B cell (primary cell): ENCODE results near the gene TRIP13. TPM values are rescaled to one million over a fixed set of nuclear protein-coding genes. Genes with fewer than 3 reads are reported as not detected.

ENCODE experiments used
- ATAC-seq: fragments of 200-7000 bp; cut with Tn5 transposase; one replicate; pipeline ENCODE4 v1.10.0; 2021; ENCODE audit warnings: low read depth, mild to moderate bottlenecking, moderate number of reproducible peaks, moderate library complexity
- CTCF ChIA-PET: fragments of 350-600 bp; sonication (Branson Sonifier 250); formaldehyde crosslinking; loops from one replicate; lab custom pipeline; 2021; ENCODE audit warnings: antibody characterized with exemption, inconsistent platforms; lab: Charles Lee
- POLR2A ChIA-PET: fragments of 350-600 bp; sonication (Branson Sonifier 250); formaldehyde crosslinking; loops from one replicate; lab custom pipeline; 2021; ENCODE audit warnings: antibody characterized with exemption; lab: Charles Lee
- DNase-seq: peaks from one replicate; pipeline ENCODE4 v3.0.0; 2013
- H2AFZ ChIP-seq: 2 replicates; pipeline ENCODE4 v1.6.1; 2012; ENCODE audit warnings: mild to moderate bottlenecking, low read depth, low read length; ENCODE audit not compliant: insufficient read depth, poor library complexity, severe bottlenecking
- H3K27ac ChIP-seq, 2 donors: 1 replicate in 1 of 2; 2 replicates in 1 of 2; pipeline ENCODE4 v1.5.1; 2012 to 2013; ENCODE audit warnings: low read length in 2 of 2, mild to moderate bottlenecking in 2 of 2, moderate library complexity in 1 of 2
- H3K27me3 ChIP-seq, 4 experiments: fragments of 200-600 bp in 1 of 4; sonication (generic) in 1 of 4; replicated peaks in 1 of 4; 1 replicate in 2 of 4; 2 replicates in 2 of 4; pipeline versions ENCODE4 v1.6.1 to v1.7.0; 2013 to 2016; ENCODE audit warnings: low read length in 3 of 4, mild to moderate bottlenecking in 2 of 4, mixed read lengths in 1 of 4, moderate library complexity in 1 of 4; ENCODE audit not compliant: insufficient read depth in 4 of 4, control insufficient read depth in 3 of 4; ENCODE audit errors: control extremely low read depth in 1 of 4
- H3K36me3 ChIP-seq, 2 experiments: replicated peaks in 1 of 2; 1 replicate in 1 of 2; 2 replicates in 1 of 2; pipeline versions ENCODE4 v1.6.1 to v1.7.1; 2013; ENCODE audit warnings: low read length in 1 of 2; ENCODE audit not compliant: insufficient read depth in 2 of 2, control insufficient read depth in 1 of 2; ENCODE audit errors: control extremely low read depth in 1 of 2, extremely low read depth in 1 of 2
- H3K4me1 ChIP-seq, 2 donors: fragments of 200-600 bp in 1 of 2; sonication (generic) in 1 of 2; 1 replicate in 1 of 2; 2 replicates in 1 of 2; pipeline versions ENCODE4 v1.5.1 to v1.6.1; 2013 to 2017; ENCODE audit warnings: low read length in 2 of 2; ENCODE audit not compliant: control insufficient read depth in 2 of 2, insufficient read depth in 2 of 2
- H3K4me2 ChIP-seq: replicated peaks from 2 replicates; pipeline ENCODE3; 2012; ENCODE audit warnings: mild to moderate bottlenecking, low read depth, low read length; ENCODE audit not compliant: poor library complexity, severe bottlenecking
- H3K4me3 ChIP-seq, 5 experiments: fragments of 200-600 bp in 1 of 5; sonication (generic) in 1 of 5; 1 replicate in 3 of 5; 2 replicates in 2 of 5; pipeline versions ENCODE4 v1.5.1 to v1.7.0; 2011 to 2016; ENCODE audit warnings: low read length in 4 of 5, mild to moderate bottlenecking in 4 of 5, low read depth in 2 of 5, control low read depth in 1 of 5, moderate library complexity in 1 of 5; ENCODE audit not compliant: insufficient read depth in 1 of 5; ENCODE audit errors: control extremely low read depth in 1 of 5, extremely low read depth in 1 of 5
- H3K79me2 ChIP-seq: fragments of 200-600 bp; sonication (generic); one replicate; pipeline ENCODE4 v1.6.0; 2016; ENCODE audit warnings: low read length; ENCODE audit not compliant: control insufficient read depth, insufficient read depth
- H3K9ac ChIP-seq: fragments of 200-600 bp; sonication (generic); 2 replicates; pipeline ENCODE4 v1.6.1; 2017; ENCODE audit warnings: mild to moderate bottlenecking, low read length, moderate library complexity
- H3K9me3 ChIP-seq, 3 donors: one replicate each; pipeline versions ENCODE4 v1.6.1 to v1.7.1; 2013; ENCODE audit warnings: low read length in 2 of 3; ENCODE audit not compliant: control insufficient read depth in 2 of 3, insufficient read depth in 1 of 3; ENCODE audit errors: control extremely low read depth in 1 of 3
- H4K20me1 ChIP-seq: 2 replicates; pipeline ENCODE4 v1.6.0; 2012; ENCODE audit warnings: mild to moderate bottlenecking, low read length; ENCODE audit not compliant: insufficient read depth, control insufficient read depth, poor library complexity, severe bottlenecking
- H3K27ac Mint-ChIP-seq: one replicate; pipeline ENCODE4 v1.8.0; 2021; ENCODE audit warnings: mixed read lengths
- H3K27me3 Mint-ChIP-seq: one replicate; pipeline ENCODE4 v1.8.0; 2021; ENCODE audit warnings: mixed read lengths
- H3K4me1 Mint-ChIP-seq: one replicate; pipeline ENCODE4 v1.8.0; 2021; ENCODE audit warnings: mixed read lengths
- H3K4me3 Mint-ChIP-seq: one replicate; pipeline ENCODE4 v1.8.0; 2021; ENCODE audit warnings: mixed read lengths
- H3K9me3 Mint-ChIP-seq: one replicate; pipeline ENCODE4 v1.8.0; 2022; ENCODE audit warnings: mixed read lengths; ENCODE audit not compliant: insufficient read depth
- EZH2 ChIP-seq: IDR thresholded peaks from 2 replicates; pipeline ENCODE4 v1.6.1; 2012; ENCODE audit warnings: borderline replicate concordance, low read depth, mild to moderate bottlenecking, moderate library complexity, low read length; ENCODE audit not compliant: insufficient read depth, poor library complexity, severe bottlenecking
- WGBS: methylation state at CpG from one replicate; pipeline ENCODE4 v1.1.5; 2013; ENCODE audit warnings: missing lambda C conversion rate; ENCODE audit not compliant: insufficient coverage; 5-methylcytosine and 5-hydroxymethylcytosine counted together
- intact Hi-C: fragments of 100-400 bp; cut with micrococcal nuclease; formaldehyde crosslinking; loops from one replicate; pipeline ENCODE4 v1.10.0; 2022
- polyA plus RNA-seq: library from polyadenylated mRNA; depleted of rRNA; stranded (reverse); fragments of >200 nt; gene quantifications from 2 replicates; pipeline ENCODE4 v1.2.3, GENCODE V29; 2012
- total RNA-seq, 2 donors: library from RNA; stranded (reverse); fragments of 120-200 nt in 1 of 2; gene quantifications; 1 replicate in 1 of 2; 2 replicates in 1 of 2; pipeline versions ENCODE4 v1.2.3 to v1.2.4, GENCODE V29; 2013 to 2022
- TF ChIP-seq, protein P1 (sequence below): fragments of 200-600 bp; IDR thresholded peaks from one replicate; pipeline ENCODE4 v1.8.0; 2022; ENCODE audit warnings: antibody characterized with exemption, mild to moderate bottlenecking

Gene TRIP13
- total and polyA plus RNA-seq, 2 donors (not counting 1 experiment from before 2014, with no cell fraction given) = 0.63 to 1.1 TPM

DNA sequence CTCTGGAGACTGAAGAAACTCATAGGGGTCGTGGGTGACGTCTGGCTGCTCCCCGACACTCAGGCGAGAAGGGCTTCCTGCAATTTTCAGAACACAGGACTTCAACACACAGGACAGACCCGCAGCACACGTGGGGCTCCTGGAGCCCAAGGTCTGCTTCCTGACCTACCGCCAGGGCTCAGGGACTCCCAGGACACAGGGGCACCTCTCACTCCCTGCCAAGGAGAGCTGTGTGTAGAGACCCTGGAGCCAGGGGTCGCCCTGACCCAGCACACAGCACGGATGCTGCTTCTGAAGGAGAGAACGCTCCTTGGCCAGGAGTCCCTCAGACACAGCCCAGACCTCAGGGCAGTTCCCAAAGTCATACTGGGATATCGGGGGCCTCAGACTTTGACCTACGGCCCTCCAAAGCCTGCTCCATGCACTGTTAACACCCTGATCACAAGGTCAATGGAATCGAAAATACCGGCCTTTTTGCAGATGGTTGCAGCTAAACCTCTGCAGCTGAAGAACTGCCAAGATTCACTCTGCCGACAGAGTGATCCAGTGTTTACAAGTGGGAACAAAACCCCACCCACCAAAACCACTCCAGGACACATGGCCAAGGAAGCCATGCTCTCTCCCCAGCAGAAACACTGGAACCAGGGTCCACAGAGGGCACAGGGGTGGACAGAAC, 28.1 kb upstream of the TRIP13 start:
- POLR2A ChIA-PET = no interaction called here
- Histone ChIP-seq H3K4me1 (no peaks in the 10 kb centered on the region), H3K4me2 (no peak overlapping the region), H4K20me1 (no peaks in the 10 kb centered on the region), H2AFZ (no peak overlapping the region), H3K27me3 (no peaks in the 10 kb centered on the region), H3K79me2 (no peaks in the 10 kb centered on the region), H3K36me3 (peaks cover 1 to 69% of the 10 kb centered on the region in 2 experiments), H3K27ac (no peak overlapping the region), H3K9ac (no peak overlapping the region), H3K4me3 (no peak overlapping the region), H3K9me3 (peaks cover 0 to 6% (median 0%) of the 10 kb centered on the region in 3 donors)
- Mint-ChIP-seq H3K4me1 (no peaks in the 10 kb centered on the region), H3K9me3 (no peaks in the 10 kb centered on the region), H3K27ac (no peak overlapping the region), H3K4me3 (no peak overlapping the region), H3K27me3 (no peaks in the 10 kb centered on the region)
- TF ChIP-seq, protein P1, sequence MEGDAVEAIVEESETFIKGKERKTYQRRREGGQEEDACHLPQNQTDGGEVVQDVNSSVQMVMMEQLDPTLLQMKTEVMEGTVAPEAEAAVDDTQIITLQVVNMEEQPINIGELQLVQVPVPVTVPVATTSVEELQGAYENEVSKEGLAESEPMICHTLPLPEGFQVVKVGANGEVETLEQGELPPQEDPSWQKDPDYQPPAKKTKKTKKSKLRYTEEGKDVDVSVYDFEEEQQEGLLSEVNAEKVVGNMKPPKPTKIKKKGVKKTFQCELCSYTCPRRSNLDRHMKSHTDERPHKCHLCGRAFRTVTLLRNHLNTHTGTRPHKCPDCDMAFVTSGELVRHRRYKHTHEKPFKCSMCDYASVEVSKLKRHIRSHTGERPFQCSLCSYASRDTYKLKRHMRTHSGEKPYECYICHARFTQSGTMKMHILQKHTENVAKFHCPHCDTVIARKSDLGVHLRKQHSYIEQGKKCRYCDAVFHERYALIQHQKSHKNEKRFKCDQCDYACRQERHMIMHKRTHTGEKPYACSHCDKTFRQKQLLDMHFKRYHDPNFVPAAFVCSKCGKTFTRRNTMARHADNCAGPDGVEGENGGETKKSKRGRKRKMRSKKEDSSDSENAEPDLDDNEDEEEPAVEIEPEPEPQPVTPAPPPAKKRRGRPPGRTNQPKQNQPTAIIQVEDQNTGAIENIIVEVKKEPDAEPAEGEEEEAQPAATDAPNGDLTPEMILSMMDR = no peak
- no peak for TF ChIP-seq EZH2
- CTCF ChIA-PET = no interaction called here
- WGBS = 97% methylated on average over 15 of the region's 15 CpGs
- intact Hi-C loops = no loop called here
- DNase-seq = no peak
- no peak for ATAC-seq

DNA sequence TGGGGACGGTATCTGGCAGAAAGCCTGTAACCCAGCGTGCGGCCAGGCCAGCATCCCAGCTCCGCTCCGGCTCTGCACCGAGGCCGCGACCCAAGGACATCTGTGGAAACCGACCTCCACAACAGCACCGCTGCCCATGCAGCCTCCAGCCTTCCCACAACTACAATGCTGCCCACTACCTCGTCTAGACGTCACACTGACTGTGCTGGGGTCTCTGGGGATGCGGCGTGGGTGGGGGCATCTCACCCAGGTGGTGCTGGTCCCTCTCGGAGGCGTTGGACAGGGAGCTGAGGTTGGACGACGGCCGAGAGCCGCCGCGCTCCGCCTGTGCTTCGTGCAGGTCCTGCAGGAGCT, 27.5 kb upstream of the TRIP13 start:
- Histone ChIP-seq H3K27ac (no peak overlapping the region), H3K27me3 (no peaks in the 10 kb centered on the region), H4K20me1 (no peaks in the 10 kb centered on the region), H3K36me3 (peaks cover 3 to 74% of the 10 kb centered on the region in 2 experiments), H3K4me3 (no peak overlapping the region), H3K4me1 (no peaks in the 10 kb centered on the region), H3K9me3 (peaks cover 0 to 6% (median 0%) of the 10 kb centered on the region in 3 donors), H3K9ac (no peak overlapping the region), H3K4me2 (no peak overlapping the region), H3K79me2 (no peaks in the 10 kb centered on the region), H2AFZ (no peak overlapping the region)
- Mint-ChIP-seq H3K9me3 (no peaks in the 10 kb centered on the region), H3K4me3 (no peak overlapping the region), H3K27me3 (no peaks in the 10 kb centered on the region), H3K27ac (no peak overlapping the region), H3K4me1 (no peaks in the 10 kb centered on the region)
- intact Hi-C loops = no loop called here
- TF ChIP-seq, protein P1 = no peak
- no peak for TF ChIP-seq EZH2
- ATAC-seq = no peak
- CTCF ChIA-PET = no interaction called here
- no peak for DNase-seq
- 96% methylated on average over 23 of the region's 24 CpGs for WGBS
- POLR2A ChIA-PET = no interaction called here
